ENCODE measurements around the gene SEPTIN2.

GRCh38 chr2:241272303-241273209 is 43.2 kb upstream of the SEPTIN2 start:
- TF ChIP-seq CTCF (conservative IDR thresholded peaks at IDR 0.05; ENCODE audit: low read depth in 2 of 2) = no peak
- no peak for TF ChIP-seq EZH2 (IDR thresholded peaks at IDR 0.05; ENCODE audit: low read depth, unreplicated experiment)
- TF ChIP-seq REST (IDR thresholded peaks at IDR 0.05; ENCODE audit: unreplicated experiment) = no peak
- peak; percentile 54; the same call in 1 of the 2 replicates for TF ChIP-seq POLR2AphosphoS5 (IDR thresholded peaks at IDR 0.05; ENCODE audit: low read depth)

All from GM23338 (cell line).